ENCODE measurements around the gene MAT2A. TPM values are rescaled to one million over a fixed set of nuclear protein-coding genes. Genes with fewer than 3 reads are reported as not detected.

The MAT2A gene
- total and polyA plus RNA-seq, 2 of the 8 experiments (the other 6 are each of a cell fraction or from before 2014, with no cell fraction given), result 255 to 307 TPM

- TF ChIP-seq CHD7 (IDR thresholded peaks at IDR 0.05; ENCODE audit: insufficient replicate concordance, low read length), result no peak
These were observed 38.1 kb downstream of the MAT2A start (continued) for GRCh38 chr2:85577063-85577385.

All from H1 (cell line).